NCI-H1930 (cell line): ENCODE results near the gene CEACAM8.
A peak's percentile ranks its signal among the peaks of the same experiment; 100 is the strongest.
"Not testable (repeated sequence)": the region's sequence is repeated elsewhere in the genome, so short reads cannot be mapped to it uniquely, and the experiment has no call there.

Experiments used
- DNase-seq, 2 experiments: peaks; one replicate each; lab custom pipeline; 2025; lab: John Stamatoyannopoulos, UW

Gene CEACAM8

GRCh38 chr19:42594617-42595489 lies at the start of gene CEACAM8:
CEACAM8 (minus strand) TSS chr19:42594924; CDS start chr19:42594828, 96 bp downstream.
- no peak for DNase-seq

- not testable (repeated sequence) for DNase-seq
Measured at GRCh38 chr19:42639324-42640092, 44.8 kb upstream of the CEACAM8 start.

- DNase-seq: no peak
Measured at GRCh38 chr19:42635233-42635539, 40.5 kb upstream of the CEACAM8 start.

GRCh38 chr19:42634409-42635232 lies 39.9 kb upstream of the CEACAM8 start:
- DNase-seq: peak; percentile 20 to 33

GRCh38 chr19:42629191-42629590 lies 34.5 kb upstream of the CEACAM8 start:
- DNase-seq: no peak

GRCh38 chr19:42628411-42629140 lies 33.9 kb upstream of the CEACAM8 start:
- no peak for DNase-seq

- no peak for DNase-seq
Measured at GRCh38 chr19:42627916-42628315, 33.2 kb upstream of the CEACAM8 start.

GRCh38 chr19:42626181-42626580 lies 31.5 kb upstream of the CEACAM8 start:
- no peak for DNase-seq

- DNase-seq: no peak
Measured at GRCh38 chr19:42619271-42619670, 24.5 kb upstream of the CEACAM8 start.

GRCh38 chr19:42613666-42614065 lies 18.9 kb upstream of the CEACAM8 start:
- no peak for DNase-seq

- not testable (repeated sequence) for DNase-seq
Measured at GRCh38 chr19:42610401-42610915, 15.7 kb upstream of the CEACAM8 start.

- DNase-seq: peak; percentile 33 to 74
Measured at GRCh38 chr19:42606660-42607351, 12.1 kb upstream of the CEACAM8 start.

- DNase-seq: no peak
Measured at GRCh38 chr19:42601811-42602443, 7.2 kb upstream of the CEACAM8 start.

GRCh38 chr19:42596391-42597072 lies 1.8 kb upstream of the CEACAM8 start:
- DNase-seq: peak; percentile 17 to 23

- no peak for DNase-seq
Measured at GRCh38 chr19:42595550-42596172, 937 bp upstream of the CEACAM8 start.

GRCh38 chr19:42589792-42590191 lies 4.9 kb downstream of the CEACAM8 start:
- DNase-seq: no peak

- DNase-seq: no peak
Measured at GRCh38 chr19:42584466-42584865, 10.3 kb downstream of the CEACAM8 start.

GRCh38 chr19:42577016-42577415 lies 17.7 kb downstream of the CEACAM8 start:
- DNase-seq: no peak

- DNase-seq: no peak
Measured at GRCh38 chr19:42576241-42576640, 18.5 kb downstream of the CEACAM8 start.
